Mesenchymal stem cell (in vitro differentiated cells and primary cell): ENCODE measurements around the gene RASAL3.

ENCODE experiments used
- DNase-seq: peaks from one replicate; pipeline ENCODE4 v3.0.0-alpha.2; 2013
- H2AFZ ChIP-seq: one replicate; pipeline ENCODE4 v1.6.1; 2013; ENCODE audit warnings: low read depth, mild to moderate bottlenecking, control low read depth, inconsistent platforms, low read length, moderate library complexity
- H2AK5ac ChIP-seq: 2 replicates; pipeline ENCODE4 v1.6.1; 2013; ENCODE audit warnings: low read length, moderate library complexity, mild to moderate bottlenecking, inconsistent platforms; ENCODE audit not compliant: severe bottlenecking
- H2BK120ac ChIP-seq: one replicate; pipeline ENCODE4 v1.6.1; 2013; ENCODE audit warnings: low read depth, mild to moderate bottlenecking, inconsistent platforms, low read length, moderate library complexity
- H2BK12ac ChIP-seq, 2 experiments: one replicate each; pipeline ENCODE4 v1.6.1; 2013; ENCODE audit warnings: inconsistent platforms in 2 of 2, low read length in 2 of 2, mild to moderate bottlenecking in 2 of 2, moderate library complexity in 2 of 2, control low read depth in 1 of 2
- H2BK15ac ChIP-seq: one replicate; pipeline ENCODE4 v1.6.1; 2013; ENCODE audit warnings: mild to moderate bottlenecking, low read depth, inconsistent platforms; ENCODE audit not compliant: poor library complexity, severe bottlenecking
- H2BK5ac ChIP-seq: 2 replicates; pipeline ENCODE4 v1.6.1; 2013; ENCODE audit warnings: low read depth, mild to moderate bottlenecking, low read length, control low read depth, inconsistent platforms; ENCODE audit not compliant: poor library complexity, severe bottlenecking
- H3K14ac ChIP-seq, 2 experiments: one replicate each; pipeline ENCODE4 v1.6.1; 2013; ENCODE audit warnings: inconsistent platforms in 2 of 2, low read length in 2 of 2, control low read depth in 1 of 2, mild to moderate bottlenecking in 1 of 2, moderate library complexity in 1 of 2
- H3K18ac ChIP-seq, 2 experiments: one replicate each; pipeline ENCODE4 v1.6.1; 2013; ENCODE audit warnings: inconsistent platforms in 2 of 2, low read length in 2 of 2, control low read depth in 1 of 2, low read depth in 1 of 2, mild to moderate bottlenecking in 1 of 2
- H3K23ac ChIP-seq, 2 experiments: one replicate each; pipeline ENCODE4 v1.6.1; 2013; ENCODE audit warnings: inconsistent platforms in 2 of 2, low read length in 2 of 2, mild to moderate bottlenecking in 2 of 2, moderate library complexity in 2 of 2, control low read depth in 1 of 2
- H3K27ac ChIP-seq: 2 replicates; pipeline ENCODE4 v1.5.1; 2013; ENCODE audit warnings: mild to moderate bottlenecking, moderate library complexity, low read length, control low read depth, inconsistent platforms; ENCODE audit not compliant: poor library complexity, severe bottlenecking
- H3K27me3 ChIP-seq, 2 experiments: 2 replicates each; pipeline versions ENCODE4 v1.6.1 to v1.7.0; 2013; ENCODE audit warnings: low read length in 2 of 2, mild to moderate bottlenecking in 2 of 2, moderate library complexity in 2 of 2, control low read depth in 1 of 2, inconsistent platforms in 1 of 2; ENCODE audit not compliant: control insufficient read depth in 1 of 2, insufficient read depth in 1 of 2
- H3K36me3 ChIP-seq, 2 experiments: 2 replicates each; pipeline versions ENCODE4 v1.6.1 to v1.7.0; 2013; ENCODE audit warnings: low read length in 2 of 2, control low read depth in 1 of 2, inconsistent platforms in 1 of 2, low read depth in 1 of 2, mild to moderate bottlenecking in 1 of 2; ENCODE audit not compliant: insufficient read depth in 2 of 2, control insufficient read depth in 1 of 2
- H3K4ac ChIP-seq, 2 experiments: one replicate each; pipeline ENCODE4 v1.6.1; 2013; ENCODE audit warnings: inconsistent platforms in 2 of 2, low read length in 2 of 2, mild to moderate bottlenecking in 2 of 2, moderate library complexity in 2 of 2, control low read depth in 1 of 2, low read depth in 1 of 2
- H3K4me1 ChIP-seq: 2 replicates; pipeline ENCODE4 v1.6.1; 2013; ENCODE audit warnings: low read depth, low read length, control low read depth; ENCODE audit not compliant: control insufficient read depth, insufficient read depth
- H3K4me2 ChIP-seq: 2 replicates; pipeline ENCODE4 v1.6.1; 2013; ENCODE audit warnings: low read length, mild to moderate bottlenecking, inconsistent platforms; ENCODE audit not compliant: poor library complexity, severe bottlenecking
- H3K4me3 ChIP-seq, 2 experiments: 2 replicates each; pipeline versions ENCODE4 v1.5.1 to v1.7.0; 2013; ENCODE audit warnings: low read length in 2 of 2, mild to moderate bottlenecking in 2 of 2, control low read depth in 1 of 2, low read depth in 1 of 2; ENCODE audit not compliant: insufficient read depth in 1 of 2
- H3K79me1 ChIP-seq: replicated peaks from 2 replicates; pipeline ENCODE4 v1.6.1; 2013; ENCODE audit warnings: mild to moderate bottlenecking, control low read depth, low read length, inconsistent platforms; ENCODE audit not compliant: poor library complexity, severe bottlenecking
- H3K9ac ChIP-seq: 2 replicates; pipeline ENCODE4 v1.7.0; 2013; ENCODE audit warnings: mild to moderate bottlenecking, low read length, moderate library complexity
- H3K9me3 ChIP-seq: 2 replicates; pipeline ENCODE4 v1.7.0; 2013; ENCODE audit warnings: mild to moderate bottlenecking, low read length; ENCODE audit not compliant: control insufficient read depth
- H4K8ac ChIP-seq: one replicate; pipeline ENCODE4 v1.6.1; 2013; ENCODE audit warnings: inconsistent platforms, mild to moderate bottlenecking, low read length, moderate library complexity
- H4K91ac ChIP-seq: one replicate; pipeline ENCODE4 v1.6.1; 2013; ENCODE audit warnings: mild to moderate bottlenecking, low read length, inconsistent platforms
- WGBS: methylation state at CpG from one replicate; pipeline ENCODE4 v1.1.7; 2013; ENCODE audit warnings: mixed read lengths; 5-methylcytosine and 5-hydroxymethylcytosine counted together

Gene RASAL3

GRCh38 chr19:15498910-15499309 lies 34.6 kb upstream of the RASAL3 start:
- no peak overlapping the region for H3K4me2 ChIP-seq
- no peak overlapping the region for H2BK12ac ChIP-seq
- WGBS = 83% methylated on average over 6 of the region's 6 CpGs
- H3K18ac ChIP-seq = no peak overlapping the region
- H3K27me3 ChIP-seq = peaks cover 0 to 27% of the 10 kb centered on the region in 2 experiments
- H2BK5ac ChIP-seq = no peak overlapping the region
- no peak for DNase-seq
- H3K4me3 ChIP-seq = no peak overlapping the region
- H3K23ac ChIP-seq = no peak overlapping the region
- H3K14ac ChIP-seq = no peak overlapping the region
- no peak overlapping the region for H2AFZ ChIP-seq
- no peak overlapping the region for H2BK15ac ChIP-seq
- H3K4ac ChIP-seq = no peak overlapping the region
- no peak overlapping the region for H4K8ac ChIP-seq
- H3K79me1 ChIP-seq = no peaks in the 10 kb centered on the region
- no peaks in the 10 kb centered on the region for H3K4me1 ChIP-seq
- H4K91ac ChIP-seq = no peak overlapping the region
- H3K9ac ChIP-seq = no peak overlapping the region
- H3K36me3 ChIP-seq = no peaks in the 10 kb centered on the region
- H3K27ac ChIP-seq = no peak overlapping the region
- H2BK120ac ChIP-seq = no peak overlapping the region
- no peak overlapping the region for H2AK5ac ChIP-seq
- no peaks in the 10 kb centered on the region for H3K9me3 ChIP-seq

- H2BK5ac ChIP-seq = no peak overlapping the region
- no peak overlapping the region for H3K4ac ChIP-seq
- no peaks in the 10 kb centered on the region for H3K4me1 ChIP-seq
- no peak overlapping the region for H2BK12ac ChIP-seq
- H3K18ac ChIP-seq = no peak overlapping the region
- no peak overlapping the region for H3K9ac ChIP-seq
- no peak overlapping the region for H2BK15ac ChIP-seq
- no peak overlapping the region for H4K91ac ChIP-seq
- 83% methylated on average over 6 of the region's 10 CpGs for WGBS
- H4K8ac ChIP-seq = no peak overlapping the region
- H3K14ac ChIP-seq = no peak overlapping the region
- no peak overlapping the region for H2AK5ac ChIP-seq
- H3K27me3 ChIP-seq = peaks cover 0 to 27% of the 10 kb centered on the region in 2 experiments
- H2BK120ac ChIP-seq = no peak overlapping the region
- no peak for DNase-seq
- no peak overlapping the region for H3K4me2 ChIP-seq
- H2AFZ ChIP-seq = no peak overlapping the region
- no peak overlapping the region for H3K23ac ChIP-seq
- no peak overlapping the region for H3K27ac ChIP-seq
- no peaks in the 10 kb centered on the region for H3K79me1 ChIP-seq
- H3K36me3 ChIP-seq = no peaks in the 10 kb centered on the region
- H3K4me3 ChIP-seq = no peak overlapping the region
- H3K9me3 ChIP-seq = no peaks in the 10 kb centered on the region
Observed at GRCh38 chr19:15498156-15498858, 34.0 kb upstream of the RASAL3 start.

GRCh38 chr19:15495151-15495550 lies 30.8 kb upstream of the RASAL3 start:
- Histone ChIP-seq H3K4ac (no peak overlapping the region), H3K14ac (no peak overlapping the region), H2AK5ac (no peak overlapping the region), H3K79me1 (no peaks in the 10 kb centered on the region), H2AFZ (no peak overlapping the region), H3K4me3 (no peak overlapping the region), H3K36me3 (no peaks in the 10 kb centered on the region), H3K27me3 (peaks cover 0 to 7% of the 10 kb centered on the region in 2 experiments), H2BK5ac (no peak overlapping the region), H3K18ac (no peak overlapping the region), H3K23ac (no peak overlapping the region), H3K4me1 (no peaks in the 10 kb centered on the region), H3K9ac (no peak overlapping the region), H3K27ac (no peak overlapping the region), H4K8ac (no peak overlapping the region), H3K4me2 (no peak overlapping the region), H3K9me3 (no peaks in the 10 kb centered on the region), H2BK15ac (no peak overlapping the region), H4K91ac (no peak overlapping the region), H2BK12ac (no peak overlapping the region), H2BK120ac (no peak overlapping the region)
- WGBS = no CpG with 5 or more reads among the region's 1 CpG
- no peak for DNase-seq

- Histone ChIP-seq H3K27me3 (no peaks in the 10 kb centered on the region), H4K8ac (no peak overlapping the region), H4K91ac (no peak overlapping the region)
Observed at GRCh38 chr19:15488489-15489226, 24.3 kb upstream of the RASAL3 start.

More at GRCh38 chr19:15488489-15489226, 24.3 kb upstream of the RASAL3 start:
- H3K27ac ChIP-seq = no peak overlapping the region
- no peak overlapping the region for H3K4me3 ChIP-seq
- no peak overlapping the region for H3K9ac ChIP-seq
- DNase-seq = no peak
- H2AK5ac ChIP-seq = no peak overlapping the region
- no peaks in the 10 kb centered on the region for H3K9me3 ChIP-seq
- no peaks in the 10 kb centered on the region for H3K79me1 ChIP-seq
- H2BK5ac ChIP-seq = no peak overlapping the region
- no peak overlapping the region for H2BK15ac ChIP-seq
- no peaks in the 10 kb centered on the region for H3K4me1 ChIP-seq
- WGBS = 75% methylated on average over 13 of the region's 13 CpGs
- H2BK120ac ChIP-seq = no peak overlapping the region
- H3K18ac ChIP-seq = no peak overlapping the region
- H3K4me2 ChIP-seq = no peak overlapping the region
- H3K14ac ChIP-seq = no peak overlapping the region
- H3K23ac ChIP-seq = no peak overlapping the region
- no peak overlapping the region for H2AFZ ChIP-seq
- H2BK12ac ChIP-seq = no peak overlapping the region
- no peaks in the 10 kb centered on the region for H3K36me3 ChIP-seq
- H3K4ac ChIP-seq = no peak overlapping the region
